ENCODE measurements around the gene MCUR1. TPM values are rescaled to one million over a fixed set of nuclear protein-coding genes. Genes with fewer than 3 reads are reported as not detected.

The MCUR1 gene
- total and polyA plus RNA-seq, 2 experiments from 2014 or later = 16.1 to 27.6 TPM

DNA sequence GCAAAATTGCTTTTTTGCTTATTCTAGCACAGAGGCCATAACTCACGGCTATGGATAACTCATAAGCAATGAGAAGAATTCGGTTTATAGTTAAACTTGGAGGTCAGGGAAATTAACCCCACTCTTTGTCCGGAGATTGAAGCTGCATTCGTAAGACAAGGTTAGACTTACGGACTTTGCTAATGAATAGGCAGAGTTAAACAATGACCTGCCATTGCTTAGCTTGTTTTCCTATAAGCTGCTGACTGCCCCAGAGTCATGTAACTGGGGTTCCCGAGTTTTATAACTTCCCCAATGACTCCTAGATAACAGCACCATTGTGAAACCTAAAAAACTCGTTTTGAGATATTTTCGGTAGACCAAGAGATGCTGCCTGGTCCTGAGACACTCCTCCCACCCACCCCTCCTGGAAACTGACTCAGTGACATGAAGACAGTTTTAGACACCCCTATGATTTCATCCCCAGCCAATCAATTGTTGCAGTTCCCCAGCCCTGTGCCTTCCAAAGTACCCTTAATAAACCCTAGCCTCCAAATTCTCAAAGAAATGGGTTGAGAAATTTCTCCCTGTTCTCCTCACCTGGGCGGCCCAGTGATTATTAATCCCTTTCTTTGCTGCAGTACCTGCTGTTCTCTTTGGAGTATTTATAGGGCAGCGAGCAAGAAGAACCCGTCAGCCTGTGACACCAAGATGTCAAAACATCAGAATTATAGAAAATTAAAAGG is 33.1 kb upstream of the MCUR1 start:
- no peaks in the 10 kb centered on the region for H3K9me2 ChIP-seq (replicated peaks; ENCODE audit: insufficient read depth)
- DNase-seq (ENCODE audit: low spot score) = no peak
- 74% methylated on average over 11 of the region's 11 CpGs for WGBS (ENCODE audit: low lambda C conversion rate, missing lambda C conversion rate)
- H3K27ac ChIP-seq = peak overlapping the region; percentile 50
- H3K79me2 ChIP-seq = no peaks in the 10 kb centered on the region
- H3K4me2 ChIP-seq = no peak overlapping the region
- no peaks in the 10 kb centered on the region for H3K27me3 ChIP-seq
- no peaks in the 10 kb centered on the region for H3K36me3 ChIP-seq (replicated peaks; ENCODE audit: insufficient read depth, low read depth)
- peaks cover 10% of the 10 kb centered on the region for H3K4me1 ChIP-seq (ENCODE audit: insufficient read depth)
- H2AFZ ChIP-seq = peak overlapping the region; percentile 20
- TF ChIP-seq, protein P1, sequence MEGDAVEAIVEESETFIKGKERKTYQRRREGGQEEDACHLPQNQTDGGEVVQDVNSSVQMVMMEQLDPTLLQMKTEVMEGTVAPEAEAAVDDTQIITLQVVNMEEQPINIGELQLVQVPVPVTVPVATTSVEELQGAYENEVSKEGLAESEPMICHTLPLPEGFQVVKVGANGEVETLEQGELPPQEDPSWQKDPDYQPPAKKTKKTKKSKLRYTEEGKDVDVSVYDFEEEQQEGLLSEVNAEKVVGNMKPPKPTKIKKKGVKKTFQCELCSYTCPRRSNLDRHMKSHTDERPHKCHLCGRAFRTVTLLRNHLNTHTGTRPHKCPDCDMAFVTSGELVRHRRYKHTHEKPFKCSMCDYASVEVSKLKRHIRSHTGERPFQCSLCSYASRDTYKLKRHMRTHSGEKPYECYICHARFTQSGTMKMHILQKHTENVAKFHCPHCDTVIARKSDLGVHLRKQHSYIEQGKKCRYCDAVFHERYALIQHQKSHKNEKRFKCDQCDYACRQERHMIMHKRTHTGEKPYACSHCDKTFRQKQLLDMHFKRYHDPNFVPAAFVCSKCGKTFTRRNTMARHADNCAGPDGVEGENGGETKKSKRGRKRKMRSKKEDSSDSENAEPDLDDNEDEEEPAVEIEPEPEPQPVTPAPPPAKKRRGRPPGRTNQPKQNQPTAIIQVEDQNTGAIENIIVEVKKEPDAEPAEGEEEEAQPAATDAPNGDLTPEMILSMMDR (IDR thresholded peaks at IDR 0.05; ENCODE audit: poor library complexity) = no peak
- TF ChIP-seq EZH2 (IDR thresholded peaks at IDR 0.05; ENCODE audit: borderline replicate concordance) = no peak
- no peak for TF ChIP-seq EZH2phosphoT487 (IDR thresholded peaks at IDR 0.05; ENCODE audit: low read depth, severe bottlenecking, unreplicated experiment)
- no peaks in the 10 kb centered on the region for H3K9me3 ChIP-seq (ENCODE audit: low read depth)
- H4K20me1 ChIP-seq (ENCODE audit: insufficient read depth, poor library complexity, severe bottlenecking) = no peaks in the 10 kb centered on the region
- no peak overlapping the region for H3K4me3 ChIP-seq

DNA sequence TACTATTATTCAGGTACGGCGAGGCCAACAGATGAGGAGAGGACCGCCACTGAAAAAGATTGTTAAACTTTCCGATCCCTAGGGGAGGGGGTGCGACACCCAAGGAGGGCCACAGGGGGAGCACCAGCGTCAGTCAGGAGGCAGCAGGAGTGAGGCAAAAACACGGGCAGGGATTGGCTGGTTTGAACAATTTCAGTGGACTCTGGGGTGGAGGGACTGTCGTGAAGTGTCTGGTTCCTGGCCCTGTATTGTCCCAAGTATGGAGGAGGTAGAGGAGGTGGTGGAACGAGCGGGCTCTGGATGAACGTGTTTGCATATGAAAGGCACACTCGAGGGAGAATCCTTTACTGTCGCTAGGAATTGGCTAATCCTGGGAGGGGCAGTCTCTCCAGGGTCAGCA is 32.5 kb upstream of the MCUR1 start:
- 65% methylated on average over 13 of the region's 13 CpGs for WGBS (ENCODE audit: low lambda C conversion rate, missing lambda C conversion rate)
- Histone ChIP-seq H4K20me1 (ENCODE audit: insufficient read depth, poor library complexity, severe bottlenecking) (no peaks in the 10 kb centered on the region), H3K27me3 (no peaks in the 10 kb centered on the region), H3K36me3 (replicated peaks; ENCODE audit: insufficient read depth, low read depth) (no peaks in the 10 kb centered on the region), H3K4me2 (no peak overlapping the region), H3K79me2 (no peaks in the 10 kb centered on the region), H2AFZ (peak overlapping the region; percentile 20), H3K4me3 (no peak overlapping the region), H3K9me2 (replicated peaks; ENCODE audit: insufficient read depth) (no peaks in the 10 kb centered on the region), H3K27ac (peak overlapping the region; percentile 50), H3K9me3 (ENCODE audit: low read depth) (no peaks in the 10 kb centered on the region), H3K4me1 (ENCODE audit: insufficient read depth) (peaks cover 10% of the 10 kb centered on the region)
- no peak for DNase-seq (ENCODE audit: low spot score)
- TF ChIP-seq, protein P1 (IDR thresholded peaks at IDR 0.05; ENCODE audit: poor library complexity) = no peak
- no peak for TF ChIP-seq EZH2 (IDR thresholded peaks at IDR 0.05; ENCODE audit: borderline replicate concordance)
- no peak for TF ChIP-seq EZH2phosphoT487 (IDR thresholded peaks at IDR 0.05; ENCODE audit: low read depth, severe bottlenecking, unreplicated experiment)

DNA sequence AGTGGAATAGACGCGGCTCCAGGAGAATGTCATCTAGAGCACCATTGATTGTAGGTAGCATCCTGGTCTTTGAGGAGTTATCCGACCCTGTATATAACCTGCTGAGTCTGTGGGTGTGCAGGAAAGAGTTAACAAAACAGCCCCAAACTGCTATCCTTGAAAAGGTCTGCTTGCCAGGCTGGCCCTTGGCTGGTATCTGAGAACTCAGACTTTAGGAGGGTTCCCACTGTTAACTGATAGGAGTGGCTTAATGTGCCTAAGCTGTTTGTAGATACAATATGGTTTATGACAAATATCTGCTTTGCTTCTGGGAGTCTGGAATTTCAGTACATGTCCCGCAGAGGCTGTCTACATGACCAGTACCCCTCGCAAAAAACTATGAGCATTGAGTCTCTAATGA is 27.6 kb upstream of the MCUR1 start:
- H3K27ac ChIP-seq = no peak overlapping the region
- no peaks in the 10 kb centered on the region for H3K9me2 ChIP-seq (replicated peaks; ENCODE audit: insufficient read depth)
- no peaks in the 10 kb centered on the region for H3K79me2 ChIP-seq
- H4K20me1 ChIP-seq (ENCODE audit: insufficient read depth, poor library complexity, severe bottlenecking) = no peaks in the 10 kb centered on the region
- H3K4me3 ChIP-seq = no peak overlapping the region
- DNase-seq (ENCODE audit: low spot score) = no peak
- TF ChIP-seq, protein P1 (IDR thresholded peaks at IDR 0.05; ENCODE audit: poor library complexity) = no peak
- TF ChIP-seq EZH2 (IDR thresholded peaks at IDR 0.05; ENCODE audit: borderline replicate concordance) = no peak
- TF ChIP-seq EZH2phosphoT487 (IDR thresholded peaks at IDR 0.05; ENCODE audit: low read depth, severe bottlenecking, unreplicated experiment) = no peak
- 76% methylated on average over 5 of the region's 5 CpGs for WGBS (ENCODE audit: low lambda C conversion rate, missing lambda C conversion rate)
- no peaks in the 10 kb centered on the region for H3K36me3 ChIP-seq (replicated peaks; ENCODE audit: insufficient read depth, low read depth)
- no peaks in the 10 kb centered on the region for H3K27me3 ChIP-seq
- peaks cover 2% of the 10 kb centered on the region for H3K4me1 ChIP-seq (ENCODE audit: insufficient read depth)
- H3K9me3 ChIP-seq (ENCODE audit: low read depth) = no peaks in the 10 kb centered on the region
- H3K4me2 ChIP-seq = no peak overlapping the region
- no peak overlapping the region for H2AFZ ChIP-seq

All from hepatocyte (in vitro differentiated cells).